Fibroblast of lung (primary cell): ENCODE results near the gene DPP10. TPM values are rescaled to one million over a fixed set of nuclear protein-coding genes. Genes with fewer than 3 reads are reported as not detected.

Experiments used
- DNase-seq, 2 donors: peaks; one replicate each; pipeline versions ENCODE4 v3.0.0 to v3.0.0-alpha.2; 2010; ENCODE audit warnings: low read depth in 2 of 2
- H2AFZ ChIP-seq: 2 replicates; pipeline ENCODE4 v1.5.1; 2012; ENCODE audit warnings: low read length, control low read depth, inconsistent platforms
- H3K27ac ChIP-seq: 2 replicates; pipeline ENCODE4 v1.5.1; 2011; ENCODE audit warnings: low read length, control low read depth; ENCODE audit not compliant: insufficient read depth
- H3K27me3 ChIP-seq: 2 replicates; pipeline ENCODE4 v1.5.1; 2011; ENCODE audit warnings: mild to moderate bottlenecking, low read length; ENCODE audit not compliant: control insufficient read depth, insufficient read depth
- H3K36me3 ChIP-seq: 2 replicates; pipeline ENCODE4 v1.5.1; 2011; ENCODE audit warnings: low read length; ENCODE audit not compliant: control insufficient read depth, insufficient read depth
- H3K4me1 ChIP-seq: 2 replicates; pipeline ENCODE4 v1.5.1; 2011; ENCODE audit warnings: low read length; ENCODE audit not compliant: control insufficient read depth, insufficient read depth; ENCODE audit errors: extremely low read depth
- H3K4me2 ChIP-seq: 2 replicates; pipeline ENCODE4 v1.5.1; 2011; ENCODE audit warnings: low read length, control low read depth; ENCODE audit not compliant: insufficient read depth; ENCODE audit errors: extremely low read depth
- H3K4me3 ChIP-seq, 4 experiments: fragments of 200-600 bp in 1 of 4; sonication (generic) in 1 of 4; replicated peaks in 1 of 4; 2 replicates each; pipeline ENCODE4 v1.5.1; 2011 to 2016; ENCODE audit warnings: low read length in 4 of 4, low read depth in 3 of 4, mild to moderate bottlenecking in 3 of 4, control low read depth in 2 of 4, inconsistent platforms in 1 of 4, mixed read lengths in 1 of 4; ENCODE audit not compliant: insufficient read depth in 1 of 4; ENCODE audit errors: control extremely low read depth in 1 of 4
- H3K79me2 ChIP-seq: 2 replicates; pipeline ENCODE4 v1.5.1; 2012; ENCODE audit warnings: mild to moderate bottlenecking, low read length, inconsistent platforms; ENCODE audit not compliant: control insufficient read depth, insufficient read depth
- H3K9ac ChIP-seq: 2 replicates; pipeline ENCODE4 v1.5.1; 2011; ENCODE audit warnings: mild to moderate bottlenecking, low read length, control low read depth; ENCODE audit not compliant: insufficient read depth
- H3K9me3 ChIP-seq: 2 replicates; pipeline ENCODE4 v1.5.1; 2012; ENCODE audit warnings: low read depth, low read length; ENCODE audit not compliant: control insufficient read depth, insufficient read depth
- H4K20me1 ChIP-seq: 2 replicates; pipeline ENCODE4 v1.5.1; 2011; ENCODE audit warnings: low read length; ENCODE audit not compliant: control insufficient read depth, insufficient read depth; ENCODE audit errors: extremely low read depth
- EZH2 ChIP-seq: IDR thresholded peaks from 2 replicates; pipeline ENCODE4 v1.5.1; 2012; ENCODE audit warnings: low read length, control low read depth, mild to moderate bottlenecking; ENCODE audit errors: missing control alignments
- polyA plus RNA-seq, 2 donors: library from polyadenylated mRNA; depleted of rRNA in 1 of 2; stranded (reverse) in 1 of 2; unstranded in 1 of 2; fragments of >200 nt; gene quantifications; 2 replicates each; pipeline ENCODE4 v1.2.1, GENCODE V29; 2011 to 2012; ENCODE audit warnings: missing spikeins in 1 of 2
- total RNA-seq: library from RNA; depleted of rRNA; stranded (reverse); fragments of >200 nt; gene quantifications from 2 replicates; pipeline ENCODE4 v1.2.1, GENCODE V29; 2014
- TF ChIP-seq, protein P1 (sequence below), 2 donors: IDR thresholded peaks in 1 of 2; conservative IDR thresholded peaks in 1 of 2; 1 replicate in 1 of 2; 2 replicates in 1 of 2; pipeline ENCODE4 v1.5.1; 2011 to 2012; ENCODE audit warnings: low read length in 2 of 2, control low read depth in 1 of 2, inconsistent platforms in 1 of 2, low read depth in 1 of 2, mild to moderate bottlenecking in 1 of 2

DPP10 gene
- total and polyA plus RNA-seq, 2 donors (not counting 1 experiment from before 2014, with no cell fraction given): not detected

- H3K36me3 ChIP-seq: no peaks in the 10 kb centered on the region
- no peak overlapping the region for H3K9ac ChIP-seq
- H3K27ac ChIP-seq: no peak overlapping the region
- no peaks in the 10 kb centered on the region for H3K27me3 ChIP-seq
- no peaks in the 10 kb centered on the region for H4K20me1 ChIP-seq
- no peaks in the 10 kb centered on the region for H3K4me1 ChIP-seq
- H3K4me2 ChIP-seq: no peak overlapping the region
- no peak for DNase-seq
- H2AFZ ChIP-seq: no peak overlapping the region
- no peaks in the 10 kb centered on the region for H3K9me3 ChIP-seq
- TF ChIP-seq, protein P1, sequence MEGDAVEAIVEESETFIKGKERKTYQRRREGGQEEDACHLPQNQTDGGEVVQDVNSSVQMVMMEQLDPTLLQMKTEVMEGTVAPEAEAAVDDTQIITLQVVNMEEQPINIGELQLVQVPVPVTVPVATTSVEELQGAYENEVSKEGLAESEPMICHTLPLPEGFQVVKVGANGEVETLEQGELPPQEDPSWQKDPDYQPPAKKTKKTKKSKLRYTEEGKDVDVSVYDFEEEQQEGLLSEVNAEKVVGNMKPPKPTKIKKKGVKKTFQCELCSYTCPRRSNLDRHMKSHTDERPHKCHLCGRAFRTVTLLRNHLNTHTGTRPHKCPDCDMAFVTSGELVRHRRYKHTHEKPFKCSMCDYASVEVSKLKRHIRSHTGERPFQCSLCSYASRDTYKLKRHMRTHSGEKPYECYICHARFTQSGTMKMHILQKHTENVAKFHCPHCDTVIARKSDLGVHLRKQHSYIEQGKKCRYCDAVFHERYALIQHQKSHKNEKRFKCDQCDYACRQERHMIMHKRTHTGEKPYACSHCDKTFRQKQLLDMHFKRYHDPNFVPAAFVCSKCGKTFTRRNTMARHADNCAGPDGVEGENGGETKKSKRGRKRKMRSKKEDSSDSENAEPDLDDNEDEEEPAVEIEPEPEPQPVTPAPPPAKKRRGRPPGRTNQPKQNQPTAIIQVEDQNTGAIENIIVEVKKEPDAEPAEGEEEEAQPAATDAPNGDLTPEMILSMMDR (conservative IDR thresholded peaks at IDR 0.05 in 1 of 2, IDR thresholded peaks at IDR 0.05 in 1 of 2; ENCODE audit: low read depth in 1 of 2, low read length in 2 of 2): no peak
- TF ChIP-seq EZH2: no peak
- H3K79me2 ChIP-seq: no peaks in the 10 kb centered on the region
- H3K4me3 ChIP-seq: no peak overlapping the region
These were observed 1090.6 kb downstream of the DPP10 start for GRCh38 chr2:115533081-115533480.

GRCh38 chr2:115541814-115542213 is 1099.4 kb downstream of the DPP10 start:
- no peak overlapping the region for H2AFZ ChIP-seq
- DNase-seq: no peak
- no peaks in the 10 kb centered on the region for H3K27me3 ChIP-seq

DNA sequence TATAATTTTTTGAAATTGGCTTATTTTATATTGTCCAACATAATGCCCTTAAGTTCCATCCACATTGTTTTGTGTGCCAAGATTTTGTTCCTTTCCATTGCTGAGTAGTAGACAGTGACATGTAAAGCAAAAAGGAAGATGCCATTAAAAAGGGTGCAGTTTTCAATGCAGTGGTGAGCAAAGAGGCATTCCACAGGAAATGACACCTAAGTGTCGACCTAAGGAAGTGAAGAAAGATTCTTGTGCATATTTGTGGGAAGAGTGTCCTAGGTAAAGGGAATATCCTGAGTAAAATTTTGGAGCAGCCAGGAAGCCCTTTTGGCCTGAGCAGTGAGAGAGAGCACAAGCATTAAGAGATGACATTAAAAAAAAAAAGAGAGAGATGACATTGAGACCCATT is 1099.9 kb downstream of the DPP10 start:
- no peak for DNase-seq

More at GRCh38 chr2:115541814-115542213, 1099.4 kb downstream of the DPP10 start:
- Histone ChIP-seq H3K4me3 (no peak overlapping the region), H3K36me3 (no peaks in the 10 kb centered on the region), H3K4me1 (no peaks in the 10 kb centered on the region), H3K9me3 (no peaks in the 10 kb centered on the region), H3K9ac (no peak overlapping the region), H3K4me2 (no peak overlapping the region), H3K79me2 (no peaks in the 10 kb centered on the region), H3K27ac (no peak overlapping the region), H4K20me1 (no peaks in the 10 kb centered on the region)
- TF ChIP-seq EZH2: no peak
- TF ChIP-seq, protein P1 (conservative IDR thresholded peaks at IDR 0.05 in 1 of 2, IDR thresholded peaks at IDR 0.05 in 1 of 2; ENCODE audit: low read depth in 1 of 2, low read length in 2 of 2): no peak

More for the DNA sequence above, 1099.9 kb downstream of the DPP10 start:
- TF ChIP-seq EZH2: no peak
- TF ChIP-seq, protein P1 (conservative IDR thresholded peaks at IDR 0.05 in 1 of 2, IDR thresholded peaks at IDR 0.05 in 1 of 2; ENCODE audit: low read depth in 1 of 2, low read length in 2 of 2): no peak
- H3K9ac ChIP-seq: no peak overlapping the region
- H4K20me1 ChIP-seq: no peaks in the 10 kb centered on the region
- H3K79me2 ChIP-seq: no peaks in the 10 kb centered on the region
- no peak overlapping the region for H2AFZ ChIP-seq
- no peaks in the 10 kb centered on the region for H3K36me3 ChIP-seq
- H3K27ac ChIP-seq: no peak overlapping the region
- no peaks in the 10 kb centered on the region for H3K27me3 ChIP-seq
- no peaks in the 10 kb centered on the region for H3K4me1 ChIP-seq
- H3K4me3 ChIP-seq: no peak overlapping the region
- no peaks in the 10 kb centered on the region for H3K9me3 ChIP-seq
- no peak overlapping the region for H3K4me2 ChIP-seq
